ENCODE measurements around the gene EXOC6. TPM values are rescaled to one million over a fixed set of nuclear protein-coding genes. Genes with fewer than 3 reads are reported as not detected.

Gene EXOC6
- total and polyA plus RNA-seq, 2 of the 13 experiments (the other 11 are each of a cell fraction or from before 2014, with no cell fraction given): 22.2 to 29.2 TPM

- TF ChIP-seq ZNF143 (CRISPR knock-in tag; IDR thresholded peaks at IDR 0.05) (no peak), ZNF564 (CRISPR knock-in tag; IDR thresholded peaks at IDR 0.05) (no peak), ZNF878 (CRISPR knock-in tag; IDR thresholded peaks at IDR 0.05) (no peak), ZKSCAN5 (CRISPR knock-in tag; IDR thresholded peaks at IDR 0.05) (no peak), ARID2 (CRISPR knock-in tag; IDR thresholded peaks at IDR 0.05; ENCODE audit: borderline replicate concordance) (no peak), SAP130 (CRISPR knock-in tag; IDR thresholded peaks at IDR 0.05; ENCODE audit: low read depth) (no peak)
- TF ChIP-seq, protein P1, sequence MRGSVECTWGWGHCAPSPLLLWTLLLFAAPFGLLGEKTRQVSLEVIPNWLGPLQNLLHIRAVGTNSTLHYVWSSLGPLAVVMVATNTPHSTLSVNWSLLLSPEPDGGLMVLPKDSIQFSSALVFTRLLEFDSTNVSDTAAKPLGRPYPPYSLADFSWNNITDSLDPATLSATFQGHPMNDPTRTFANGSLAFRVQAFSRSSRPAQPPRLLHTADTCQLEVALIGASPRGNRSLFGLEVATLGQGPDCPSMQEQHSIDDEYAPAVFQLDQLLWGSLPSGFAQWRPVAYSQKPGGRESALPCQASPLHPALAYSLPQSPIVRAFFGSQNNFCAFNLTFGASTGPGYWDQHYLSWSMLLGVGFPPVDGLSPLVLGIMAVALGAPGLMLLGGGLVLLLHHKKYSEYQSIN (CRISPR knock-in tag; IDR thresholded peaks at IDR 0.05; ENCODE audit: borderline replicate concordance): no peak
Measured at GRCh38 chr10:92991513-92991912, 143.2 kb downstream of the EXOC6 start (continued).

GRCh38 chr10:92993699-92994272 is 145.5 kb downstream of the EXOC6 start:
- WGBS (ENCODE audit: low lambda C conversion rate): 86% methylated on average over 2 of the region's 2 CpGs
- POLR2A ChIA-PET: no interaction called here
- no peak overlapping the region for H2AFZ ChIP-seq (ENCODE audit: low read length)
- TF ChIP-seq CEBPZ (IDR thresholded peaks at IDR 0.05; ENCODE audit: low read length) (no peak), ZBTB3 (CRISPR knock-in tag; IDR thresholded peaks at IDR 0.05; ENCODE audit: borderline replicate concordance, low read depth) (no peak), ZFP82 (CRISPR knock-in tag; IDR thresholded peaks at IDR 0.05; ENCODE audit: borderline replicate concordance) (no peak), ZBTB20 (CRISPR knock-in tag; IDR thresholded peaks at IDR 0.05; ENCODE audit: borderline replicate concordance, low read depth) (no peak), GATA4 (IDR thresholded peaks at IDR 0.05; ENCODE audit: borderline replicate concordance, low read depth) (no peak)
- TF ChIP-seq, protein P2, sequence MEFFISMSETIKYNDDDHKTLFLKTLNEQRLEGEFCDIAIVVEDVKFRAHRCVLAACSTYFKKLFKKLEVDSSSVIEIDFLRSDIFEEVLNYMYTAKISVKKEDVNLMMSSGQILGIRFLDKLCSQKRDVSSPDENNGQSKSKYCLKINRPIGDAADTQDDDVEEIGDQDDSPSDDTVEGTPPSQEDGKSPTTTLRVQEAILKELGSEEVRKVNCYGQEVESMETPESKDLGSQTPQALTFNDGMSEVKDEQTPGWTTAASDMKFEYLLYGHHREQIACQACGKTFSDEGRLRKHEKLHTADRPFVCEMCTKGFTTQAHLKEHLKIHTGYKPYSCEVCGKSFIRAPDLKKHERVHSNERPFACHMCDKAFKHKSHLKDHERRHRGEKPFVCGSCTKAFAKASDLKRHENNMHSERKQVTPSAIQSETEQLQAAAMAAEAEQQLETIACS (CRISPR knock-in tag; IDR thresholded peaks at IDR 0.05): no peak
- TF ChIP-seq, protein P3, sequence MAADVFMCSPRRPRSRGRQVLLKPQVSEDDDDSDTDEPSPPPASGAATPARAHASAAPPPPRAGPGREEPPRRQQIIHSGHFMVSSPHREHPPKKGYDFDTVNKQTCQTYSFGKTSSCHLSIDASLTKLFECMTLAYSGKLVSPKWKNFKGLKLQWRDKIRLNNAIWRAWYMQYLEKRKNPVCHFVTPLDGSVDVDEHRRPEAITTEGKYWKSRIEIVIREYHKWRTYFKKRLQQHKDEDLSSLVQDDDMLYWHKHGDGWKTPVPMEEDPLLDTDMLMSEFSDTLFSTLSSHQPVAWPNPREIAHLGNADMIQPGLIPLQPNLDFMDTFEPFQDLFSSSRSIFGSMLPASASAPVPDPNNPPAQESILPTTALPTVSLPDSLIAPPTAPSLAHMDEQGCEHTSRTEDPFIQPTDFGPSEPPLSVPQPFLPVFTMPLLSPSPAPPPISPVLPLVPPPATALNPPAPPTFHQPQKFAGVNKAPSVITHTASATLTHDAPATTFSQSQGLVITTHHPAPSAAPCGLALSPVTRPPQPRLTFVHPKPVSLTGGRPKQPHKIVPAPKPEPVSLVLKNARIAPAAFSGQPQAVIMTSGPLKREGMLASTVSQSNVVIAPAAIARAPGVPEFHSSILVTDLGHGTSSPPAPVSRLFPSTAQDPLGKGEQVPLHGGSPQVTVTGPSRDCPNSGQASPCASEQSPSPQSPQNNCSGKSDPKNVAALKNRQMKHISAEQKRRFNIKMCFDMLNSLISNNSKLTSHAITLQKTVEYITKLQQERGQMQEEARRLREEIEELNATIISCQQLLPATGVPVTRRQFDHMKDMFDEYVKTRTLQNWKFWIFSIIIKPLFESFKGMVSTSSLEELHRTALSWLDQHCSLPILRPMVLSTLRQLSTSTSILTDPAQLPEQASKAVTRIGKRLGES (CRISPR knock-in tag; IDR thresholded peaks at IDR 0.05; ENCODE audit: borderline replicate concordance): no peak

More at GRCh38 chr10:92993699-92994272, 145.5 kb downstream of the EXOC6 start:
- in situ Hi-C loops (cut with HindIII; ENCODE audit: extremely low pct_ligation_motif_present, low pct_unique_long_range_greater_than_20kb) (no loop called here), intact Hi-C loops (cut with micrococcal nuclease; ENCODE audit: unreplicated experiment) (no loop called here)
- Histone ChIP-seq H3K4me1 (ENCODE audit: insufficient read depth, low read length) (no peaks in the 10 kb centered on the region), H3K9me3 (ENCODE audit: low read length) (no peaks in the 10 kb centered on the region), H3K79me2 (ENCODE audit: insufficient read depth, low read length) (no peaks in the 10 kb centered on the region), H3K4me2 (ENCODE audit: low read depth, low read length) (no peak overlapping the region), H3K36me3 (replicated peaks in 1 of 2; ENCODE audit: control insufficient read depth in 1 of 2, insufficient read depth in 2 of 2, low read length in 2 of 2) (no peaks in the 10 kb centered on the region), H3K27me3 (ENCODE audit: control insufficient read depth in 1 of 2, insufficient read depth in 2 of 2, low read length in 2 of 2) (no peaks in the 10 kb centered on the region), H3K27ac (ENCODE audit: extremely low read length, insufficient read depth, low read length) (no peak overlapping the region), H3K4me3 (replicated peaks in 1 of 3; ENCODE audit: insufficient read depth in 1 of 3, low read depth in 2 of 3, low read length in 3 of 3) (no peak overlapping the region), H4K20me1 (ENCODE audit: insufficient read depth, low read length) (no peaks in the 10 kb centered on the region), H3K9ac (ENCODE audit: insufficient read depth, low read depth, low read length) (no peak overlapping the region)
- no peak for ATAC-seq
- DNase-seq (ENCODE audit: low spot score): no peak
- CTCF ChIA-PET (ENCODE audit: low intra/inter-chr PET ratio, low total read pairs): no interaction called here
- no peak for FAIRE-seq
- no TSS peak for BruUV-seq (replicated peaks)
